Activated CD8-positive, alpha-beta memory T cell treated with anti-CD3 and anti-CD28 coated beads, Interleukin-2, amount 50 U/mL, for 1 hour (primary cell): Measurements from ENCODE around the gene CDC42EP4.

ENCODE experiments used
- DNase-seq: peaks from one replicate; pipeline ENCODE4 v3.0.0-alpha.2; 2020; ENCODE audit errors: extremely low read depth

CDC42EP4 gene, protein sequence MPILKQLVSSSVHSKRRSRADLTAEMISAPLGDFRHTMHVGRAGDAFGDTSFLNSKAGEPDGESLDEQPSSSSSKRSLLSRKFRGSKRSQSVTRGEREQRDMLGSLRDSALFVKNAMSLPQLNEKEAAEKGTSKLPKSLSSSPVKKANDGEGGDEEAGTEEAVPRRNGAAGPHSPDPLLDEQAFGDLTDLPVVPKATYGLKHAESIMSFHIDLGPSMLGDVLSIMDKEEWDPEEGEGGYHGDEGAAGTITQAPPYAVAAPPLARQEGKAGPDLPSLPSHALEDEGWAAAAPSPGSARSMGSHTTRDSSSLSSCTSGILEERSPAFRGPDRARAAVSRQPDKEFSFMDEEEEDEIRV

DNA sequence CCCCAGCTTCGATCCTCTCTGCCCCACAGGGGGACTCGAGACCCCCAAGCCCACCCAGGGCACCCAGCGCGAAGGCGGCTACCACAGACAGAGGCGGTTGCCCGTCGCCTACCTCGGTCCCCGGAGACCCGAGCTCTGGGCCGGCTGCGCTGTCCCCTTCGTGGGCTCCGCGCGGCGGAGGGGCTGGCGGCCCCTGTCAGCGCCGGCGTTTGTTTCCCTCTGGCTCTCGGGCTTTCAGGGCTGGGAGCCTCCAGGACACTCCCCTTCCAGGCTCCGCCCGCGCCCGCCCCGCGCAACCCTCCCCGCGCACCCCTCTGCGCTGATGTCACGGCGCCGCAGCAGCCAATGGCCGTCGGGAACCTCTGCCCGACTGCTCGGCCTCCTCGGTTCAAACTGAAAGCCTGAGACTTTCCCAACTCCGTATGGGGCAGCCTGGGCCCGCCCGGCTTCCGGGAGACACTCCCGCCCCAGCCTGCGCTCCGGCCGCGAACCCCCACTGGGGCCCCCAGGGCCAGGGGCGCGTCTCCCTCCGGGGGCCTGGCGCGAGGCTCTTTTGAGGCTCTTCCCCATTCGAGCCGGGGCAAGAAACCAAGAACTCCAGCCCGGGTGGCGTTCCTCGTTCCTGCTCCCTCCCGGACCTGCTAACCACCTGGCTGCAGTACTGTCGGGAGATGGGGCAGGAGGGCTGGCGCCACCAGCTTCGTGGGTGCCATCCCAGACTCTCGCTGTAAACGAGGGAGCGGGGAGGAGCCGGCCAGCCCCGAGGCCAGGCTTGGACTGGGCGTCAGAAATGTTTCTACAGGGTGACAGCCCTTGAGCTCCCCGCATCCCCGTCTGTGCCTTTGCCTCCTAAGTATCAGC is at the start of gene CDC42EP4:
TSS of gene CDC42EP4 (minus strand) at position 221 of the 861 bp plus-strand sequence. CDS start 25,501 bp downstream, outside the sequence.
- peak; percentile 45 for DNase-seq

DNA sequence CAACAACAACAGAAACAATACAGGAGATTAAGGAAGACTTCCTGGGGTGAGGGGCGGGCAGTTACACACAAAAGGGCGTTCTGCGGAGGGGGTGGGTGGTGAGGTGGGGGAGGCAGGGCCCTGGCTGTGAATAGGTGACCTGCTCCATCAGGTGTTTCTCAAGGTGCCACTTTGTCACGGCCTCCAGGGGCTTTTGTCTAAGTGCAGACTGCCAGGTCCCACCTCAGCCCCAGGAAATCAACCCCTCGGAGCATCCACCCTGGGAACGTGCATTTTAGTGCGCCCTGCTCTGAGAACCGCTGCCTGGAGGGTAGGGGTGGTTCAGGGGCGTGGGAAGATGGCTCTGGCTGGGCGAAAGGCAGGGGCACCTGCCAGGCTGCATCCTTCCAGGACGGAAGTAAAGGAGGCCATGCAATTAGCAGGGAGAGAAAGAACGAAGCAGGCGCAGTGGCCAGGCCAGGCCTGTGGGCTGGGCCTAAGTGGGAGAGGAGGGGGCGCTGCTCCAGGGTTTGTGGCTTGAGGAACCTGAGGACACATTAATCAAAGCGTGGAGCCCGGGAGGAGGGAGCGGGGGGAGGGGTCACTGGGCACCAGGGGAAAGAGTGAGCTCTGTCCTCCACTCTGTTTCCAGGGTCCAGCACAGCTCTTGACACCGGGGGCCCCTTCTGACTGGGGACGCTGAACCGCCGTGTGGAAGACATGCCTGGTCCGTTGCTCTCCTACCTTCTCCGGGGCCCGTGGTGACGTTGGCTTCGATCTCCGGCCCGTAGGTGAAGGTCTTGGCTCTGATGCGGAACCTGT is 49.4 kb upstream of the CDC42EP4 start:
- no peak for DNase-seq

DNA sequence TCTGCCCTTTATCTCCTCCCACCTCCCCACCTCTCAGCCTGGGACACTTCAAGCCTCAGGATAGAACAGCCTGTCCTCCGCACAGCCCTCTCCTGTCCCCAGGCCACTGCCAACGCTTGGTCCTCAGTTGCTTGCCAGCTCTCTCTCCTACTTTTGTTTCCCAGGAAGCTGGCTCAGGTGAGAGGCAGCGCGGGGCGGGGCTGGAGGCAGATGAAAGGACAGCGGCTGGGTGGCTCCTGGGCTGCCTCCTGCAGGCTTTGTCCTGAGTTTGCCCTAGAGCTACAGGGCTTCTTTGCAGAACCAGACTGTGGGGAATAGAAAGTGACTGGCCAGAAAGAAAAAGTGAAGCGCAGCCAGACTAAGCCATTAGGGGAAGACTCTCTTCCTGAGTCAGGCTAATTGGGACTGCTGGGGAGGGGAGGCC is 48.2 kb upstream of the CDC42EP4 start:
- no peak for DNase-seq

DNA sequence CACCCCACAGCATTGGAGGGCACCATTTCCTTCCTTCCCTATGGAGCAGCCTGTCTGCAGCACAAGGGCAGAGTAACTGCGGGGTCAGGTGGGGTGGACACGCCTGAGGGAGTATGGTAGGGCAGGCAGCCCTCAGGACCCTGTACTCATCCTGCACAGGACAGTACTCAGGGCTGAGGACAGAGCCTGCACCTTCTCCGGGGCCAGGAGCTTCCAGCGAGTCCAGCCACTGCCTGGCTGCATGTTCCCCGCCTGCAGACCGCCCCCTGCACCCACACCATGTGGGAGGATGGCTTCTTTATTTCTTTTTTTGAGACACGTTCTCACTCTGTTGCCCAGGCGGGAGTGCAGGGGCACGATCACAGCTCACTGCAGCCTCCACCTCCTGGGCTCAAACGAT is 47.6 kb upstream of the CDC42EP4 start:
- DNase-seq: no peak

DNA sequence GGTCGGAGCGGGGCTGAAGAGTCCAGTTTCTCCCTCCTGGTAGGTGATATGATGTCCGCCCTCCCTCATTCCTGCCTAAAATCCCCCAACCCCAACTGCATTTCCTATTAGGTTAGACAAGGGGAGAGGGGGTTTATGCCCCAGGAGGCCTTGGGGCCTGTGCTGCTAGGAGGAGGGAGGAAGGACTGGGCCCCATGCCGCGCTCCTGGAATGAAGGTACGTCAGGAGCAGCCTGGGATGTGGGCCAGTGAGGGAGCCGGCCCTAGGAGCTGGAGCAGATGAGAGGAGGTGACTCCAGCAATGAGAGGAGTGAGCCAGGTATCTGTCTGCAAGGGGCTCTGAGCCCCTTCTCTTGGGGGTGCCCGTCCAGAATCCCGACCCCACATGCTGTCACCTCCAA is 46.9 kb upstream of the CDC42EP4 start:
- DNase-seq: no peak

DNA sequence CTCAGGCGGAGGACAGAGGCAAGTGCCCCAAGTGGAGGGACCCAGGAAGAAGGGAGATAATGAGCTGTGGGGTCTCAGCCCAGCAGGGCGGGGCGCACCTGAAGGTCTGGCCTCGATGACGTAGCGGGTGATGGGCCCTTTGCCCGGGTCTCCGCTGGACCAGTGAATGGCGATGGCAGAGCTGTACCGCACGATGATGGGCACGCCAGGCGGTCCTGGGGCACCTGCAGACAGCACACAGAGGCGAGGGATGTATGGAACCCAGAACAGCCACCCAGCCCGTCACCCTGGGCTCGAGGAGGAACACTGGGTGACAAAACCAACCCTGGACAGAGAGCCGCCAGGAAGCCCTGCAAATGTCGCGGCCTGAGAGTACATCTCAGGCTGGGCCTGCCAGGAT is 46.2 kb upstream of the CDC42EP4 start:
- no peak for DNase-seq

DNA sequence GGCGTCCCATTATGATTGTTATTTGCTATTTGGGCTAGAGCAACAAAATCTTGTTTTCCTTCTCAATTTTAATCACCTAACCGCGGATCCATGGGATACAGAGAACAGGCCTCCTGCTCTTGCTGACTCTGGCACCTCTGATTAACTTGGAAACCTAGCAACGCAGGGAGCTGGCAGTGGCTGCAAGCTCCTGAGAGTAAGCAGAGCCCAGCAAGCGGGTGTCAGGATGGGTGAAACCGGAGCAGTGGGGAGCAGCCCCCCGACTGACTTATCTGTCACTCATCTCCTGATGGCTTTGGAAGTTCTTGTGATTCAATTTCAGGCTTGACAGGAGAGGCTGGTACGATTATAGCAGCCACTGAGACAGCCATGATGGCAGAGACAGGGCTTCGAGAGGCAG is 45.5 kb upstream of the CDC42EP4 start:
- no peak for DNase-seq

DNA sequence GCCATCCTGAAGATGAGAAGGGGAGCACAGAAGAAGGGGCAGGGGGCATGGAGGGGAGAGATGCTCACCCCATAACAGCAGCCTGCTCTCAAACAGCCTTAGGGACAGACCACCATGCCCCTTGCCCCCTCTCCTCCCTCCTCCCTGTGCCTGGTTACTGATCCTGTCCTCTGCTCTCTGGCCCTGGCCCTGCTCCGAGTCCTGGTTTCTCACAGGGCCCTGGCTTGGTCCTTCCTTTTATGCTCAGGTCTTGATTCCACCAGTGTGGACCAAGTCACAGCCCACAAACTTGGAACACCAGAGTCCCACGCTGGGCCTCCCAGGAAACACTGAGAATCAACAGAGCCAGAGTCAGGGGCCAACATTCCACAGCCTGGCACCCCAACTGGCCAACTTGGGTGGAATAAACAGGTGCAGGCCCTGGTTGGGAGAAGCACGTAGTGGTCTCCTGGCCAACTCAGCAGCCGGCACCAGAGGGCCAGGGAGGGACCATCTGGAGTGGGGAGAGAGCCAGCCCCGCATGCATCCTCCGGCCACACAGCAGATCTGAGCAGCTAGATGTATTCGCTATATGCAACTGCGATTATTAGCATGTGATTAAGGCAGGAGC is 44.9 kb upstream of the CDC42EP4 start:
- no peak for DNase-seq

DNA sequence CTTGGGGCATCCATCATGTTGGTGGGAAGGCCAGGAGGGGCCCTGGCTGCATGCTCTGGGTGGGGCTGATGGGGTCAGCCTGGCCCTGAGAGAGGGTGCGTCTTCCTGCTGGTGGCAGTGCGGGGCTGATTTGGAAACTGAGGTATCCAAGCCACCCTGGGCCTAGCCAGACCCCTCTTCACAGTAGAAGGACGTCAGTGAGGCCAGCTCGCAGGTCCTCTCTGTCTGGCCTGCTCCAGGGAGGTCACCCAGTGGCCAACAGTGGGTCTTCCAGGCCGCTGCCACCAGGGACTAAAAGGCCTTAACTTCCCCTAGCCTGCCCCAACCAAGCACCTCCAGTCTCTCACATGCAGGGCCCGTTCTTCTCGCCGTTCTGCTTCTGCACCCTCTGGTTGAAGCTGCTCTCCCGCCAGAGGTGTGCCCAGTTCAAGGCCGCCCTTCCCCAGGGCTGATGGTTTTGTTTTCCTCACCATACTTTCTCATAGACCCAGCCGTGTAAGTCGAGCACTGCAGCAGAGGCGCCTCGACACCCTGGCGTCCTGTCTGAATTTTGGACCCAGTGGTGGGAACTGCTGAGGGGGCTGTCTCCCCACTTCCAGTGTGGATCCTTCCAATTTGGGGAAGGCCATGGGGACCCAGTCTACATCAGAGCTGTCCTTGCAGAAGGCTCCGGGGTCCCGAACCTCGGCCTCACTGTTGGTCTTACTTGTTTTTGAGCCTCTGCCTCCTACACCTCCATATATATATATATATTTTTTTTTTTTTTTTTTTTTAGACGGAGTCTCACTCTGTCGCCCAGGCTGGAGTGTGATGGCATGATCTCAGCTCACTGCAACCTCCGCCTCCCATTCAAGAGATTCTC is 42.9 kb upstream of the CDC42EP4 start:
- no peak for DNase-seq

DNA sequence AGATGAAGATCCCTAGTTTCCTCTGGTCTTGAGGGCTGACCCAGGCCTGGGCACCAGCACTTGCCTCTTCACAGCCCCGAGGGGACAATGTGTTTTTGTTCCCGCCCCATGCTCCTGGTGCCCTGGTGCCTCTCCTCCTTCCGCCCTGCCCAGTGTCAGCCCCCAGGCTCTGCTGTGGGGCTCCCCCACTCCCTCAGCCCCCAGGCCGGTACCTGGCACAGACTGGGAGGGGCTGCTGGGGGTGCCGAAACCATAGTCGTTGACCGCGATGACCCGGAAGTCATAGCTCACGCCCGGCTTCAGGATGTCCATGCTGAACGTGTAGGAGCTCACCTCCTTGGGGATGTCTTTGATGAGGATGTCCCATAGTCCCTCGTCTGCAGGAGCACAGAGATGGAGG is 40.5 kb upstream of the CDC42EP4 start:
- DNase-seq: no peak

DNA sequence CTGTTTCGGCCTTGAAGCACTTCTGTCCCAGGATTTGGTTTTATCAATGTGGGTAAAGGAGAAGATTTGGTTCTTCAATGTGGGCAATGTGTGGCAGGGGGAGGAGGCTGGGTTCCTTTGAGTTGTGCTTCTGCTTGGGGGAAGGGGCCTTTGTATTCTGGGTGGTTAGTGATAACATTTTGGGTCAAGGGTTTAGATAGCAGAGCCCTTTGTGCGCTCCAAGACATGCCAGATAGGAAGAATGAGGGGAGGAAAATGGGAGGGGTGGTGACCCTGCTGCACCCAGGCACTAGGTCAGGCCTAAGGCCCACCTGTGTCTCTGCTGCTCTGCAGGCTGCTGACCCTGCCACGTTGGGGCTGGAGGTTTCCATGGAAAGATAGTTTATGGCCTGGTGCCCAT is 40.0 kb upstream of the CDC42EP4 start:
- DNase-seq: no peak

DNA sequence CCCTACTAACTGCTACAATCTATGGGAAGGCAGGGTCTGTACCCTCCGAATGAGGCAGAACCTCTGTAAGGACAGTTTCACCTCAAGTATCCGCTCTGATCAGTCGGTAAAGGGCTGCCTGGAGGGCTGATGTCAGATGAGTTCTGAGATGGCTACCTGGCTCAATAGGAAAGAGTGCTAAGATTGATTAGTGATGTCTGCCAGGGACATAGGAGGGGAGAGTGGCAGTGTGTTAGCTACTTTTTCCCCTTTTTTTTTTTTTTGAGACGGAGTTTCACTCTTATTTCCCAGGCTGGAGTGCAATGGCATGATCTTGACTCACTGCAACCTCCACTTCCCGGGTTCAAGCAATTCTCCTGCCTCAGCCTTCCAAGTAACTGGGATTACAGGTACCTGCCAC is 39.1 kb upstream of the CDC42EP4 start:
- DNase-seq: no peak

DNA sequence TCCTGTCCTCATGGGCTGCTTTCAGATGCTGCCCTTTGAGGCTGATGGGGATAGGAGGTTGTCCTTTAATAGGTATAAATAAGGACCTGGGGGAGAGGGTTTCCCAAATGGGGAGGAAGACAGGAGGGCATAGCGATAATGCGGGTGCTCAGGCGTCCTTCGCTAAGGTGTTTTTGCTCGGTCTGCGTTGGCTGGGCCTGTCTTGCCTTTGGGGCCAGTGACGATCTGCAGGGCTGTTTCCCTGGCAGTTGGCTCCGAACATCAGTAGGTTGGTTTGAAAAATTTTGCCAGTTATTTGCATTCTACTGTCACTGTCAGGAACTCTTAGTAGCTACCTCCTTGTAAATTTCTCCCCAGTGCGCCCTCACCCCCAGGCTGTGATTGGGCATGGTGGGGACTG is 37.8 kb upstream of the CDC42EP4 start:
- no peak for DNase-seq

DNA sequence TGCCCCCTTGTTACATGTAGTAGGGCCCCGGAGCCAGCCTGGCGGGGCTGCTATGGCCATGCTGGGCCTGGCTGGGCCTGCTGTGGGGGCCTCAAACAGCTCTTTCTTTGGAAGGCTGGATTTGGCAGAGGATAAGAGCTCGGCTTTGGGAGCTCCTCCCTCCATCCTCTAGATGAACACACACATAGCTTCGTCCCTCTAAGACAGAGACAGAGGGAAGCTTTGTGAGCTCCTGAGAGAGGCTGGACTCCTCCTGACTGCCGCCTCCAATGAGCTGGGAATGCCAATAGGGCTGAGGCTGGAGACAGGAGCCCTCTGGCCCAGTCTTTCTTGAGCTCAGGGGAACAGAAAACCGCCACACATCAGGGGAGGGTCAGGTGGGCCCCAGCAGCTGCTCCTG is 37.3 kb upstream of the CDC42EP4 start:
- no peak for DNase-seq

DNA sequence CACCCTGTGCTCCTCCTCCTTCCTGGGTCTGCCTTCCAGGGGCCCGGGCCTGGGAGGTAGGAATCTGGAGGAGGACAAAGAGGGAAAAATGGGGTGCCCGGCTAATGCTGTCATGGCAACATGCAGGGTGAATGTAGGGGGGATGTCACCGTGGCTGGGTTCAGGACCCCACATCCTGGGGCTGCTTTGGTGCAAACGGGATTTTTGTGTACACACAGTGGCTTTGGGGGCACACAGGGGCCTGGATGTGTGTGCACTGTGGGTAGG is 37.0 kb upstream of the CDC42EP4 start:
- DNase-seq: no peak

DNA sequence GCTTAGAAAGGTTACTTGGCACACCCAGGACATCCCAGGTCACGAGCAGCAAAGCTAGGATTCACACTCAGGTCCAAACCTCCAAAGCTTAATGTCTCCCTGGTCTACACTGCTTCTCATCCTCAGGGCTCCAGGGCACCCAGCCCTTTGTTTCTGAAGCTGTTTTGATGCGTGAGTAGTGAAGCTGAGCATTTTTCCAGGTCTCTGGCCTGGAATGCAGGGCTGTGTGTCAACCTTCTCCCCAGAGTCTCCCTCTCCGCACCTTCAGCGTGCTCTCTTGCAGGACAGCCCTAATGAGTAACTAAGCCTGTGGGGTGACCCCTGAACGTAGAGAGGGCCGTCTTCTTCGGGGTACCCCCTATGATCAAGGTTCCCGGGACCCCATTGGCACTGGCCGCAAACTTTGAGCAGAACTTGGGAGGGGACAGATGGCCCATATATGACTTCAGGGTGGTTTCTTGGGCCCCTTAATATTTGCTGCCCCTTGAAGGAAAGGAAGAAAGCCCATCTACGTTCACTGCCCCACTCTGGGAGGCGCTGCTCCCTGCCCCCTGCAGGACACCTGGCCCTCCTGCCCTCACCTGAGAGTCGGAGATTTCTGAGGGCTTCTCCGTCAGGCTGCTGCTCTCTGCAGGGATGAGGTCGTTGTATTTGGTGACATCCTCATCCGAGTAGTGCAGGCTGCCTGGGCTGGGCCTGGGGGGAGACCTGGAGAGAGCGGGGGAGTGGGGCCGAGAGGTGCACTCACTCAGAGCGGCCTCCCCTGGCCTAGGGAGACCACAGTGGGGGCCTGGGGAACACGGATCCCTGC is 36.4 kb upstream of the CDC42EP4 start:
- DNase-seq: no peak

DNA sequence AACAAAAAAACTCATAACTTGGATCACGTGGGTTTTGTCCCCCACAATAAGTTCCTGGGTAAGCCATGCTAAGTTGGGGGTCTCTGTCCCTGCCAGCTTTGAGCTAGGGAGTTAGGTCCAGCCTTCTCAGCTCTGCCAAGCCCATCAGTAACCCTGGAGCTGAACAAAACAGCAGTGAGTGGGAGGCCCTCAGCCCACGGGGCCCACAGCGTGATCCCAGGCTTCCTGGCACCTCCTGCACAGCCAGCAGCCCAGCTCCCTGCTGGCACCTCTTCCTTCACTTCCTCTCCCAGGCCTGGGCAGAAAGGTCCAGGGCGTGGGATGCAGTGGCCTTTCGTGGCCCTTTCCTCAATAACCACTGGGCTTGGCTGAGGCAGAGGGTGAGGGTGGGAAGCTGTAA is 35.5 kb upstream of the CDC42EP4 start:
- no peak for DNase-seq

DNA sequence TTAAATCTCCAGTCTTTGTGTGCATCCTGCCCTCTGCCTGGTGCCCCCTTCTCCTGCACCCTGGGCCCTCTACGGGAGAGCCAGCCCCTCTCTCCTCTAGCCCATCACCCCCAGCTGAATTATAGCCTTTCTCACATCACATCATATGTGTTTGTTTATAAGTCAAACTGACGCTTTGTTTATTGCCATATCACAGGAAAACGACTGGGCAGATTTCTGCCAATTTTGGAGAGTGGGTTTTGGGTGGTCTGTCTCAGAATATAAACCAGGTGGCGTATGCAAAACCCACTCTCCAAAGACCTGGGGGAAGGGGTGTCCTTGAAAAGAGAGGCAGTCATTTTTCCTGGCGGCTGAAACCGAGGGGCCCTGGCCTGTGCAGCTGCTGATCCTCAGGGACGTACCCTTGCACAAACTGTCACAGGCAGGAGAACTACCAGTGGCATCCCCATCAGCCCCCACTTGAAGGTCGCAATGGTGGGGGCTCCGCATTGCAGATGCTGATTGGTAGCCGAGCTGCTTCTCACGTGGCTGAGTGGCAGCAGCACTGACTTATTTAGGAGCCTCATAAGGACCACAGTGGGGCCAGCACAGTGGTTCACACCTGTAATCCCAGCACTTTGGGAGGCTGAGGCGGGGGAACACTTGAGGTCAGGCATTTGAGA is 34.8 kb upstream of the CDC42EP4 start:
- no peak for DNase-seq

DNA sequence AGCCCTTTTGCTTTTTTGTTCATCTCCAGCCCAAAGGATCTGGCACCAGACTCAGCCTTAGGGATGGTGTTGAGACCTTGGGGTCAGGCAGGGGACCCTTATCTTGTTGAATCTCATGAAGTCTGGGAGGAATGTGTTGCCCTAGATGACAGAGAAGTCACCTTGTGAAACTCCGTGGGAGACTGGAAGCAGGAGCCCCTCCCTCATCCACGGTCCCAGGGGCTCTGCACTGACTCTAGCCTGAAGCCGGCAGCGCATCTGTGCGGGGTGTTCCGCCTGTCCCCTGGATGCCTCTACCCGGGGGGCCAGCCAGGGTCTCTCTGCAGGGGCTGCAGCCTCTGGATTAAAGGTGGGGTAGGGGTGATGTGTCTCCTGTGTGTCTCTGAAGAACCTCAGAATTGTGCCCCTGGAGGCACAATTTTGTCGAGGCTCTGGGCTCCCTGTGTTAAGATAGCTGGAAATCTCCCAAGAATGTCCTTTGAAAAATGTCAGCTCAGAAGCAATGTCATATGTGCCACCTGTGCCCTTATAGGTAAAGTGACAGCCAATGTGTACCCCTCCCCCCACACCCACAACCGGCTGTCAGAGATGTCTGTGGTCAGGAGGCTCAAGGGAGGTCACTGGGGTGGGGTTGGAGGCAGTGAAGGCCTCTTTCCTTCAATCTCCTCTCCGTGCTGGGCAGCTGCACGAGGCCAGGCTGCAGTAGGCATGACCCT is 32.1 kb upstream of the CDC42EP4 start:
- no peak for DNase-seq
